ENCODE results near the gene NUCB1.
A peak's percentile ranks its signal among the peaks of the same experiment; 100 is the strongest.

The NUCB1 gene

DNA sequence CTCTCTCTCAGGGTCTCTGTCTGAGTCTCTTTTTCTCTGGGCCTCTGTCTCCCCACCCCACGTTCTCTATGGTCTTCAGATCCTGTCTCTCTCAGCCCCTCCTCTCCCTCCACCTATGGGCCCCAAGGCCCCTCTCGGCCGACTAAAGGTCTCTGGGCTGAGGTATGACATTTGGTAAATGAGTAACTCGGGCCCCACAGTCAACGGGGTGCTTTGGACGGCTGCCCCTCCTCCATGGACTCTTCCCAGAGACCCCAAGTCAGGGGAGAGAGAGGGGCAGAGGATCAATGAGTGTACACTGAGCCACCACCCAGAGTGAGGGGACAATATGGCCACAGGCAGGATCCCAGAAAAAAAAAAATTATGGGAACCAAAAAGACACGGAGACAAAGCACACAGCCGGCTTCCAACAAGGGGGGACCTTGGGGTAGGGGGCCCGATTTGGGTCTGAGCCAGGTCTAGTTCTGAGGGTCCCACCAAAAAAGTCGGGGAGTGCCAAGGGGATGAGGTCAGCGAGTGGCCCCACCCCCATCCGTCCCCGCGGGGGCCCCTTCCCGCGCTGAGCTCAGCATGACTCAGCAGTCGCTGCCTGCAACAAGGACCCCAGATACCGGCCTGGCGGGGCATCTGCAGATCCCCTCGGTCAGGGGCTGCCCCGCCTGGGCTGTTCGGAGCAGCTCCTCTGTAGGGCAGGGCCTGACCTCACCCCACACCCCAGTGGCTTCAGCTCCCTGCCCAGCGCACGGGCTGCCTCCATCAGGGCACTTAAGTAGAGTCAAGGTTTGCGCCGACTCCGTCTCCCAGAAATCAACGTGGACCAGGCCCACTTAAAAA, 63.5 kb downstream of the NUCB1 start:
- no peak for DNase-seq (ENCODE audit: low read depth)

DNA sequence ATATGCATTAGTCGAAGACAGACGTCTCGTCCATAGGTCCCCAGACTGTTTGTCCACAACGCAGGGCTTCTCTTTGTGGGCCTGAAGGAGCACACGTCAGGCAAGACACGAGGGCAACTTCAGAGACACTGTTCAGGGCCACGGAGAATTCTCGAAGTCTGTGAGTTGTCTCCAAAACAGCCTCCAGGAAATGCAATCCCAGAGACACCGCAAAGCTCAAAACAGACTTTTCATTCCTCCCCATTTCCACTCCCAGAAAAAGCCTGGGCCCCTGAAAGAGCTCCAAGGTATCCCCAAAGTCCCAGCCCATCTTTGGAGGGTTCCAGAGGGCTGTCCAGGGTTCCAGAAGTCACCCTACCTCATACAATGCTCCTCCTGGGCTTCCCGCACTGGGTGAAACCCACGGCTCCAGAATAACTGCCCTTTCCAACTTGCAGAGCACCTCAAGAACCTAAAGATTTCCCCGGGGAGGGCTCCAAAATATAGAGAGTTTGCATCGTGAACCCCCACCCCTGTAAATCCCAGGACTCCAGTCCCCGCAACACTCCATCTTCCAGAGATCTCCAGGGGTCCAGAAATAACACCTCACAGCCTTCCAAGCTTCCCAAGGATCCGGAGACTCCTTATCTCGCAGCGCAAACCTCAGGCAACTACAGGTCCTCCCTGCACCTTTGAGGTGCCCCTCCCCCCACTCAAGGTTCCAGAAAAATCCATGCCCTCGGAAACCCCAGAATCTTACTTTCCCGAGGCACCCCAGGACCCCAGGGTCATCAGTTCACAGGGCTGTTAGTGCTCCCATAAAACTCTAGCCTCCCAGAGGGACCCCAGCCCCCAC, 64.3 kb downstream of the NUCB1 start:
- DNase-seq (ENCODE audit: low read depth), result no peak

DNA sequence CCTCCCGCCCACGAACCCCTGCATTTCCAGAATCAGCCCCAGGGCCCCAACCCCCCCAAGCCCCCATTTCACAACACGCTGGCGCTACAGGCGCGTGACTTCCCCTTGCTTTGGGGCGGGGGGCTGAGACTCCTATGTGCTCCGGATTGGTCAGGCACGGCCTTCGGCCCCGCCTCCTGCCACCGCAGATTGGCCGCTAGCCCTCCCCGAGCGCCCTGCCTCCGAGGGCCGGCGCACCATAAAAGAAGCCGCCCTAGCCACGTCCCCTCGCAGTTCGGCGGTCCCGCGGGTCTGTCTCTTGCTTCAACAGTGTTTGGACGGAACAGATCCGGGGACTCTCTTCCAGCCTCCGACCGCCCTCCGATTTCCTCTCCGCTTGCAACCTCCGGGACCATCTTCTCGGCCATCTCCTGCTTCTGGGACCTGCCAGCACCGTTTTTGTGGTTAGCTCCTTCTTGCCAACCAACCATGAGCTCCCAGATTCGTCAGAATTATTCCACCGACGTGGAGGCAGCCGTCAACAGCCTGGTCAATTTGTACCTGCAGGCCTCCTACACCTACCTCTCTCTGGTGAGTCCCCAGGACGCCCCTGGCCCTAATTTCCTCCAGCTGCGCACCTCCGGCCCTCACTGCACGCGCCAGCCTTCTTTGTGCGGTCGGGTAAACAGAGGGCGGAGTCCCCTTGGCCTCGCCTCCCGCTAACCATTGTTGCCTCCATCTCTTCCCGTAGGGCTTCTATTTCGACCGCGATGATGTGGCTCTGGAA, 65.1 kb downstream of the NUCB1 start, which contains the start of gene FTL:
TSS of gene FTL (plus strand) at position 270 of the 766 bp plus-strand sequence. CDS start at position 469, 199 bp downstream.
- DNase-seq (ENCODE audit: low read depth), result peak; percentile 65

DNA sequence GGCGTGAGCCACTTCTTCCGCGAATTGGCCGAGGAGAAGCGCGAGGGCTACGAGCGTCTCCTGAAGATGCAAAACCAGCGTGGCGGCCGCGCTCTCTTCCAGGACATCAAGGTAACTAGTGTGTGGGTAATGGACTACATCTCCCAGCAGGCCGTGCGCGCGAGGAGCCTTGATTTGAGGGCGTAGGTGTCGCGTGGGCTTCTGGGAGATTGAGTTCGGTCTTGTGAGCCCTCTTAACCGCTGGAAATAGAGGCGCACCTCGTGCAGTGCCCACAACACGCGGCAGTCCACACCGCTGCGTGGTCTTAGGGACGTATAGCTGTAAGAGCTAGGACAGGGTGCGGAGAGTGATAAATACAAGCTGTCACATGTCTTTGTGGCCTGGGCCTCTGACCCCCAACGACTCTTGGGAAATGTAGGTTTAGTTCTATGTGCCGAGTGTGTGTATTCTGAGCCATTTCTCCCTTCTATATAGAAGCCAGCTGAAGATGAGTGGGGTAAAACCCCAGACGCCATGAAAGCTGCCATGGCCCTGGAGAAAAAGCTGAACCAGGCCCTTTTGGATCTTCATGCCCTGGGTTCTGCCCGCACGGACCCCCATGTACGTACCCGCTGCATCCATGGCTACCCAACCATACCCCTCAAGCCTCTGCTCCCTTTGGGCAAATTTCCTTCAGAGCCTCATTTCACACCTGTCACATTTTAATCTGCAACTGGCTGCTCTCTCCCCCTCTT, 65.9 kb downstream of the NUCB1 start:
- no peak for DNase-seq (ENCODE audit: low read depth)

DNA sequence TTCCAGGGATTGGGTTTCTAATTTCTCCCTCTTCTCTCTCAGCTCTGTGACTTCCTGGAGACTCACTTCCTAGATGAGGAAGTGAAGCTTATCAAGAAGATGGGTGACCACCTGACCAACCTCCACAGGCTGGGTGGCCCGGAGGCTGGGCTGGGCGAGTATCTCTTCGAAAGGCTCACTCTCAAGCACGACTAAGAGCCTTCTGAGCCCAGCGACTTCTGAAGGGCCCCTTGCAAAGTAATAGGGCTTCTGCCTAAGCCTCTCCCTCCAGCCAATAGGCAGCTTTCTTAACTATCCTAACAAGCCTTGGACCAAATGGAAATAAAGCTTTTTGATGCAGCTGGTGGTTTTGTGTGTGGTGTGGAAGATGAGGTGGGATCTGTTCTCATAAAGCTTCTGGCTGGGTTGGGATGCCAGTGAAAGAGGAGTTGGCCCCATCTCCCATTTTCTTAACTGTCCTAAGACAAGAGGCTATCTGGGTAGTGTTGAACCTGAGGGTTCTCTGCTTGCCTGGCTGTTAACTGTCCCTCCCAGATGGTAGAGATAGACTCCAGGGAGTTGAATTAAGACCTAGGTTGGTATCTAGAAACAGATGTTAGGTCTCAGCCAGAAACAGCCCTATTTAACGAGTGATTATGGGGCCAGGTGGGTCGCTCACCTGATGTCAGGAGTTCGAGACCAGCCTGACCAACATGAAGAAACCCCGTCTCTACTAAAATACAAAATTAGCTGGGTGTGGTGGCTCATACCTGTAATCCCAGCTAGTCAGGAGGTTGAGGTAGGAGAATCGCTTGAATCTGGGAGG, 66.6 kb downstream of the NUCB1 start:
- DNase-seq (ENCODE audit: low read depth), result no peak

DNA sequence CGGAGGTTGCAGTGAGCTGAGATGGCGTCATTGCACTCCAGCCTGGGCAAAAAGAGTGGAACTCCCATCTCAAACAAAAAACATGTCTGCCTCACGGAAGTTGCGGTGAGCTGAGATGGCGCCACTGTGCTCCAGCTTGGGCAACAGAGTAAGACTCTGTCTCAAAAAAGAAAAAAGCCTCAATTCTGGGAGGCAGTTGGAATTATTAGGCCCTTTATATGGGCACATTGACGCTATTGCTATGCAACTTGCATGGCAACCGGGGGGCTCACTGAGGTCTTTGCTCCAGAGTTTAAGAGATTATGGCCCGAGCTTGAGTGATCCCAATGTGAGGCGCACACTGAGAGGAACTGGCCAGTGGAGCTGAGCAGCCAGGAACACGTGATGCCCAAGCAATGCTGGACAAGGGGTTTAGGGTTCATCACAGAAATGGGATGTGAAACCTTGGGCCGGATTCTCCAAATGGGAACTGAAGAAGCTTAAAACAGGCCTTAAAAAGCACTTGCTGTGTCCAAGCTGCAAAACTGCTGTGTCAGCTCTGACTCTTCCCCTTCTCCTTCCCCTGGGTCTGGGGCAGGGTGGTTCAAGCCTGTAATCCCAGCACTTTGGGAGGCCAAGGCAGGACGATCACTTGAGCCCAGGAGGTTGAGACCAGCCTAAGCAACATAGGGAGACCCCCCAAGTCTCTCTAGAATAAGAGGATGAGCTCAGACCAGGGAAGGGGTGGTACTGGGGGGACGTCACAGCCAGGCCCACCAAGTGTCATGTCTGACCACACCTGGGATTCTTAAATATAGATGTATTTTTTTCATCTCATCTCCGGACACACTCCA, 67.5 kb downstream of the NUCB1 start:
- no peak for DNase-seq (ENCODE audit: low read depth)

DNA sequence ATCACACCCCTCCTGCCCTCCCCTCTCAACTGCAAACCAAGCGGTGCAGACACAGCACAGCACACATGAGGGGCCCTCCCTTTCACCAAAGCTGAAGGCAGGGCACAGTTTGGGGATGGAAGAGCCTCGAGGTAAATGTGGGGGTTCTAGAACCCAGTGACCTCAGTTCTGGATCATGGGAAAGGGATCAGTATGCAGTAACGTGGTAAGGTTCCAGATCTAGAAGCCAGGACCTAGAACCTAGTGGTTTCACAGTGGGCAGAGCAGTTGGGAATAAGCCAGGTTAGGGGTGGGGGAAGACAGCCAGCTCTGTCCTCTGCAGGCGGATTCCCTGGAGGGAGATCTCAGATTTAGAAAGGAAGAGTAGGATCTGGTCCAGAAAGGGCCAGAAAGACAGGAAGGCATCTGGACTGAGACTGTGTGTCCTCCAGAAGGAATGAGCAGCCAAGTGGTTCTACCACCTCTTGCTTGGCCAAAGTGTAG, 68.1 kb downstream of the NUCB1 start:
- no peak for DNase-seq (ENCODE audit: low read depth)

DNA sequence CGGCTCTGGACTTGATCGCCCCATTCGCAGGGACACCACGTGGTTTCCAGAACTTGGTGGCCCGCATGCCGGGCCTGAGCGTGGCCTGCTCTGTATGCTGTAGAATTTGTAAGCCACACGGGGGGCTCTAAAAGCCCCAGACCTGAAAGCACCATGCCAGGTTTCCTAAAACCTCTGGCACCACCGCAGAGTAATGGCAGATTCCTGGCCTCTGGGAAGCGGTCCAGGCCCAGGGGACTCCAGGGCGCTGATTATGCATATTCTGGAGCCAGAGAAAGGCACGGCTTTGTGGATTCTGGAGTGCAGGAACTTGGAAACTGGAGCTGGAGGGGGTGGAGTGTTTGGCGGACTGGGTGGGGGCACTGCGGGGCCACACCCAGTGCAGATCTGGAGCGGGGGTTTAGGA, 68.7 kb downstream of the NUCB1 start:
- DNase-seq (ENCODE audit: low read depth), result no peak

DNA sequence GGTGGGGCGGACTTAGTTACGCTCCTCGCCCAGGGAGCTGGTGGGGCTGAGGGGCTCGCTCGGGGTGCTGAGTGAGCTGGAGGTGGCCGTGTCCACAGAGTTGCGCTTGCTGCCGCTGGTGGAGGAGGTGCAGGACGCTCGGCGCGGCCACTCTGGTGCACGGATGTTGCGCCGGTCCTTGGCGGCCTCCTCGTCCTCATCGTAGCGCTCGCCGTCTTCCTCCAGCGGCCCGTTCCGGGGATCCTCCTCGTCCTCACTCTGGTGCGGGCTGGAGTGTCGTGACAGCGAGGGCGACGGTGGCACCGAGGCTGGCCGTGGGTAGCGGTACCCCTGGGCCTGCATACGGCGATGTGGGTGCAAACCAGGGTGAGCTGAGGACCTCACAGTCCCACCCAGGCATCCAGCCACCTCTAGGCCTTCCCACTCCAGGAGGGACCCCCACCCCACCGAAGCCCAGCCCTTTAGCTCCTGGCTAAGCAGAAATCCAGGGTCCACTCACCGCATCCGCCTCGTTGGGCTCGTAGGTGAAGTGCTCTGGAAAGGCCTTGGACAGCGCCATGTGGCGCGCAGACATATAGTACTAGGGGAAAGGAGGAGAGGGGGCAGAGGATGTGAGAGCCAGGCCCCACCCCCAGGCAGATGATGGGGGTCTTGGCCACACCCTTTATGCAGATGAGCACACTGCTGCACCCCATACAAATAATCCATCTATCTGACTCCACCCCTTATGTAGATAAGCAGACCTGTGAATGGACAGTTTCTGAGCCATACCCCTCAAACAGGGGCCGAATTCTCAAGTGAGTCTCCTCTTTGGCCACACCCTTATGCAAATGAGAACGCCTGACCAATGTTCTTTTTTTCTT, 69.4 kb downstream of the NUCB1 start:
- no peak for DNase-seq (ENCODE audit: low read depth)

DNA sequence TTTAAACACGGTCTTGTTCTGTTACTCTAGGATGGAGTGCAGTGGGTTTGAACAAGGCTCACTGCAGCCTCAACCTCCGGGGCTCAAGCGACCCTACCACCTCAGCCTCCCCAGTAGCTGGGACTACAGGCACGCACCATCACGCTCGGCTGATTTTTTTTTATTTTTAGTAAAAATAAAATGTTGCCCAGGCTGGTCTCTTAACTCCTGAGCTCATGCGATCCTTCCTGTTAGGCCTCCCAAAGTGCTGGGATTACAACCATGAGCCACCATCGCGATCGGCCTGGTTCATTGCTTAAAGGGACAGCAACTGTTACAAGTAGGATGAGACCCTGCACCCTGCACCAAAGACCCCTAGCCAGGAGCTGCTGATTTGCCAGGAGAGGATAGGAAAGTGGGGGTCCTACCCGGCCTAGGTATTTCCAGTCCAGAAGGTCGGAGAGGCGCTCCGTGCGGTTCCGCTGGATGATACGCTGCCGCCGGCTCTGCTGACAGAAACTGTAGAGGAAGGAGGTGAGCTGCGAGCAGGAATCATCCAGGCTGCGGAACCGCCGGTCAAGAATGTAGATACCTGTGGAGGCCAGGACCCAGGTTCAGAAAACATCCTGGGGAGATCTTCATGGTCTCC, 70.1 kb downstream of the NUCB1 start:
- DNase-seq (ENCODE audit: low read depth), result no peak

DNA sequence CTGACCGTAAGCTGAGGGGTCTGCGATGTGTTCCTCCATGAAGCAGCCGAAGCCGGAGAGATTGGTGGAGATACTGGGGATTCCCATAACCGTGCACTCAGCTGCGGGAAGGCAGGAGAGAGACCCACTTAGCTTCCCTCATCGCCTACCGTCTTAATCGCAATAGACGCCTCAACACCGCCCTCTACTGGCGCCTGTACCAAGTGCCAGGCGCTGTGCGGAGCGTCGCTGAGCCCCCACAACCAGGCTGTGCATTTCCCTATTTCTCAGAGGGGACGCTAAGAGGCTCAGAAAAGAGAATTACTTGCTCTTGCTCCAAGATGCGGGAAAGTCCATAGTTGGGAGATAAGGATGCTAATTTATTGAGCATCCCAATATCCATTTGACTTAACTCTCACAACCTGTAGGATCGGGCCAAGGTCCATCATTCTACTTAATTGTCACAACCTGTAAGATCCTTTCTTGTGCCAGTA, 70.8 kb downstream of the NUCB1 start:
- DNase-seq (ENCODE audit: low read depth), result no peak

Measured in non-pigmented ciliary epithelial cell (primary cell).